Endodermal cell (in vitro differentiated cells): ENCODE results near the gene NFIC. TPM values are rescaled to one million over a fixed set of nuclear protein-coding genes. Genes with fewer than 3 reads are reported as not detected.

ENCODE experiments used
- DNase-seq: peaks from one replicate; pipeline ENCODE4 v3.0.0-alpha.2; 2017
- H3K27ac ChIP-seq: 2 replicates; pipeline ENCODE4 v1.5.1; 2013; ENCODE audit warnings: mild to moderate bottlenecking, low read depth, low read length, moderate library complexity
- H3K27me3 ChIP-seq: 2 replicates; pipeline ENCODE4 v1.6.1; 2013; ENCODE audit warnings: mild to moderate bottlenecking, low read length, moderate library complexity; ENCODE audit not compliant: insufficient read depth, control insufficient read depth, poor library complexity, severe bottlenecking
- H3K36me3 ChIP-seq: 2 replicates; pipeline ENCODE4 v1.7.0; 2013; ENCODE audit warnings: mild to moderate bottlenecking, low read length, moderate library complexity; ENCODE audit not compliant: control insufficient read depth, insufficient read depth
- H3K4me1 ChIP-seq: one replicate; pipeline ENCODE4 v1.7.0; 2013; ENCODE audit warnings: low read length; ENCODE audit not compliant: control insufficient read depth, insufficient read depth
- H3K4me3 ChIP-seq: 2 replicates; pipeline ENCODE4 v1.5.1; 2013; ENCODE audit warnings: mild to moderate bottlenecking, low read length, moderate library complexity
- H3K9ac ChIP-seq: 2 replicates; pipeline ENCODE4 v1.6.1; 2013; ENCODE audit warnings: mild to moderate bottlenecking, low read length, moderate library complexity; ENCODE audit not compliant: poor library complexity, severe bottlenecking; ENCODE audit errors: extremely low read depth
- H3K9me3 ChIP-seq: 2 replicates; pipeline ENCODE4 v1.6.1; 2013; ENCODE audit warnings: mild to moderate bottlenecking, low read length, moderate library complexity; ENCODE audit not compliant: control insufficient read depth
- H3K27ac Mint-ChIP-seq: 2 replicates; pipeline ENCODE4 v1.8.0; 2020; ENCODE audit warnings: mixed read lengths
- H3K27me3 Mint-ChIP-seq: 2 replicates; pipeline ENCODE4 v1.8.0; 2021; ENCODE audit warnings: mild to moderate bottlenecking, mixed read lengths; ENCODE audit not compliant: insufficient read depth
- H3K36me3 Mint-ChIP-seq: 2 replicates; pipeline ENCODE4 v1.8.0; 2020; ENCODE audit warnings: low read depth, mixed read lengths
- H3K4me1 Mint-ChIP-seq: 2 replicates; pipeline ENCODE4 v1.8.0; 2020; ENCODE audit warnings: mixed read lengths
- H3K4me3 Mint-ChIP-seq: 2 replicates; pipeline ENCODE4 v1.8.0; 2020; ENCODE audit warnings: mild to moderate bottlenecking, moderate library complexity, mixed read lengths
- H3K9me3 Mint-ChIP-seq: 2 replicates; pipeline ENCODE4 v1.8.0; 2020; ENCODE audit warnings: mild to moderate bottlenecking, mixed read lengths
- WGBS, 2 experiments: methylation state at CpG; one replicate each; pipeline versions ENCODE4 v1.1.5 to v1.1.7; 2013; ENCODE audit warnings: missing lambda C conversion rate in 2 of 2, mixed read lengths in 1 of 2; ENCODE audit not compliant: insufficient coverage in 1 of 2, insufficient read length in 1 of 2; 5-methylcytosine and 5-hydroxymethylcytosine counted together
- total RNA-seq, 2 donors: library from RNA; stranded (reverse); fragmentation: NEBNext Ultra II Directional in 1 of 2; extraction: Animal tissue kit (Norgen Biotek cat#: 25700) in 1 of 2; gene quantifications; 2 replicates in 1 of 2; 3 replicates in 1 of 2; pipeline ENCODE4 v1.2.1, GENCODE V29; 2021
- TF ChIP-seq, protein P1 (sequence below): fragments of 200-600 bp; sonication (generic); conservative IDR thresholded peaks from 2 replicates; pipeline ENCODE4 v1.5.0; 2021; ENCODE audit warnings: antibody characterized with exemption, mild to moderate bottlenecking

Gene NFIC
- total RNA-seq, 2 donors from 2014 or later: 5.2 to 6.6 TPM

GRCh38 chr19:3322199-3322978, 44.0 kb upstream of the NFIC start:
- H3K9me3 ChIP-seq: no peaks in the 10 kb centered on the region
- Mint-ChIP-seq H3K27me3 (peaks cover 19% of the 10 kb centered on the region), H3K4me1 (no peaks in the 10 kb centered on the region), H3K27ac (no peak overlapping the region), H3K36me3 (no peaks in the 10 kb centered on the region), H3K9me3 (no peaks in the 10 kb centered on the region), H3K4me3 (no peak overlapping the region)
- 71 to 73% methylated on average over 6 of the region's 6 CpGs for WGBS, 2 experiments
- H3K4me3 ChIP-seq: no peak overlapping the region
- no peak overlapping the region for H3K9ac ChIP-seq
- H3K27me3 ChIP-seq: peaks cover 14% of the 10 kb centered on the region
- no peak overlapping the region for H3K27ac ChIP-seq
- H3K4me1 ChIP-seq: no peaks in the 10 kb centered on the region
- no peak for DNase-seq
- TF ChIP-seq, protein P1, sequence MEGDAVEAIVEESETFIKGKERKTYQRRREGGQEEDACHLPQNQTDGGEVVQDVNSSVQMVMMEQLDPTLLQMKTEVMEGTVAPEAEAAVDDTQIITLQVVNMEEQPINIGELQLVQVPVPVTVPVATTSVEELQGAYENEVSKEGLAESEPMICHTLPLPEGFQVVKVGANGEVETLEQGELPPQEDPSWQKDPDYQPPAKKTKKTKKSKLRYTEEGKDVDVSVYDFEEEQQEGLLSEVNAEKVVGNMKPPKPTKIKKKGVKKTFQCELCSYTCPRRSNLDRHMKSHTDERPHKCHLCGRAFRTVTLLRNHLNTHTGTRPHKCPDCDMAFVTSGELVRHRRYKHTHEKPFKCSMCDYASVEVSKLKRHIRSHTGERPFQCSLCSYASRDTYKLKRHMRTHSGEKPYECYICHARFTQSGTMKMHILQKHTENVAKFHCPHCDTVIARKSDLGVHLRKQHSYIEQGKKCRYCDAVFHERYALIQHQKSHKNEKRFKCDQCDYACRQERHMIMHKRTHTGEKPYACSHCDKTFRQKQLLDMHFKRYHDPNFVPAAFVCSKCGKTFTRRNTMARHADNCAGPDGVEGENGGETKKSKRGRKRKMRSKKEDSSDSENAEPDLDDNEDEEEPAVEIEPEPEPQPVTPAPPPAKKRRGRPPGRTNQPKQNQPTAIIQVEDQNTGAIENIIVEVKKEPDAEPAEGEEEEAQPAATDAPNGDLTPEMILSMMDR: no peak
- no peaks in the 10 kb centered on the region for H3K36me3 ChIP-seq

GRCh38 chr19:3323026-3323425, 43.4 kb upstream of the NFIC start:
- Mint-ChIP-seq H3K4me3 (no peak overlapping the region), H3K27ac (no peak overlapping the region), H3K36me3 (no peaks in the 10 kb centered on the region), H3K9me3 (no peaks in the 10 kb centered on the region), H3K4me1 (no peaks in the 10 kb centered on the region), H3K27me3 (peaks cover 19% of the 10 kb centered on the region)
- Histone ChIP-seq H3K27me3 (peaks cover 14% of the 10 kb centered on the region), H3K27ac (no peak overlapping the region), H3K4me3 (no peak overlapping the region), H3K9me3 (no peaks in the 10 kb centered on the region), H3K36me3 (no peaks in the 10 kb centered on the region), H3K9ac (no peak overlapping the region), H3K4me1 (no peaks in the 10 kb centered on the region)
- WGBS, 2 experiments: no CpG with 5 or more reads among the region's 2 CpGs
- DNase-seq: no peak
- TF ChIP-seq, protein P1: no peak

DNA sequence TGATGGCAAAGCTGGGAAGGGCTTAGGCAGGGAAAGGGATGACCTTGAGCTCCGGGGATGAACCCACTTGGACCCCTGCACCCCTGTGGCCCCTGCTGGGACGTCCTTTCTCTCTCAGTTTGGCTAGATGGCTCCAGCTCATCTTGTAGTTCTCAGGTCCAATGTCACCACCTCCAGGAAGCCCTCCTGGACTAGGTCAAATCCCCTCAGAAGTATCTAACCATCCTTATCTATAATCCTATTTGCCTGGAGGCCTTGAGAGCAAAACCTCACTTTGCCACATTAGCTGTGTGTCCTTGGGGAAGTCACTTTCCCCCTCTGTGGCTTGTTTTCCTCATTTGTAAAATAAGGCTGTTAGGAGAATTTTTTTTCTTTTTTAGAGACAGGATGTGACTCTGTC, 42.7 kb upstream of the NFIC start:
- Mint-ChIP-seq H3K27ac (no peak overlapping the region), H3K9me3 (no peaks in the 10 kb centered on the region), H3K36me3 (no peaks in the 10 kb centered on the region), H3K27me3 (peaks cover 19% of the 10 kb centered on the region), H3K4me1 (no peaks in the 10 kb centered on the region), H3K4me3 (no peak overlapping the region)
- Histone ChIP-seq H3K27ac (no peak overlapping the region), H3K4me1 (no peaks in the 10 kb centered on the region), H3K27me3 (peaks cover 14% of the 10 kb centered on the region), H3K36me3 (no peaks in the 10 kb centered on the region), H3K4me3 (no peak overlapping the region), H3K9me3 (no peaks in the 10 kb centered on the region), H3K9ac (no peak overlapping the region)
- 48% methylated on average over 2 of the region's 2 CpGs; no CpG with 5 or more reads in 1 of the 2 experiments for WGBS, 2 experiments
- TF ChIP-seq, protein P1: no peak
- DNase-seq: no peak
